Metanephros (tissue), 2 donors: ENCODE measurements around the gene HINT3. TPM values are rescaled to one million over a fixed set of nuclear protein-coding genes. Genes with fewer than 3 reads are reported as not detected.

ENCODE experiments used
- small RNA-seq: library from RNA; depleted of rRNA; stranded (forward); fragments of <200 nt; gene quantifications from one replicate; pipeline ENCODE3, GENCODE V24; 2014; ENCODE audit warnings: low replicate concordance
- total RNA-seq: library from RNA; depleted of rRNA; stranded (reverse); fragments of >200 nt; gene quantifications from one replicate; pipeline ENCODE4 v1.2.3, GENCODE V29; 2014

The HINT3 gene
- total RNA-seq, result 33.9 TPM

GRCh38 chr6:125956506-125957390 lies at the start of gene HINT3:
Gene HINT3, plus strand, starts transcription at chr6:125956770. Its CDS starts 208 bp downstream, at chr6:125956978.

GRCh38 chr6:125986301-125987025 lies 29.9 kb downstream of the HINT3 start, which contains the start of gene TRMT11:
Gene TRMT11, plus strand, starts transcription at chr6:125986540. Its CDS starts 11 bp downstream, at chr6:125986551.

Small RNA genes lying within 50 kb of the gene (small RNA-seq; reads per million reads assigned to genes)
- not detected for gene RNA5SP216

Other genes starting within 250 kb of the HINT3 start
- 3.9 TPM for gene HEY2, start 207.1 kb upstream of the HINT3 start, total RNA-seq
- 72.3 TPM for gene NCOA7, start 165.8 kb upstream of the HINT3 start, total RNA-seq
- gene TRMT11, start 29.8 kb downstream of the HINT3 start, total RNA-seq, result 29.4 TPM